DND-41 (cell line): ENCODE results near the gene PDILT.

ENCODE experiments used
- ATAC-seq: fragments of 200-7000 bp; cut with Tn5 transposase; 3 replicates; pipeline ENCODE4 v1.9.1; 2021; ENCODE audit warnings: low read depth; ENCODE audit not compliant: insufficient read depth
- DNase-seq: peaks from one replicate; pipeline ENCODE4 v3.0.0-alpha.2; 2020
- H2AFZ ChIP-seq: 2 replicates; pipeline ENCODE4 v1.6.0; 2012; ENCODE audit warnings: low read depth, low read length
- H3K27ac ChIP-seq: 2 replicates; pipeline ENCODE4 v1.5.1; 2012; ENCODE audit warnings: low read length, inconsistent platforms
- H3K27me3 ChIP-seq: fragments of 200-600 bp; sonication (generic); 2 replicates; pipeline ENCODE4 v1.6.0; 2012; ENCODE audit warnings: low read length, mild to moderate bottlenecking, inconsistent platforms; ENCODE audit not compliant: insufficient read depth, poor library complexity
- H3K36me3 ChIP-seq: 2 replicates; pipeline ENCODE4 v1.5.1; 2012; ENCODE audit warnings: low read length, inconsistent platforms; ENCODE audit not compliant: insufficient read depth
- H3K4me1 ChIP-seq: 2 replicates; pipeline ENCODE4 v1.5.1; 2012; ENCODE audit warnings: mild to moderate bottlenecking, low read length; ENCODE audit not compliant: insufficient read depth
- H3K4me2 ChIP-seq: 2 replicates; pipeline ENCODE4 v1.6.0; 2012; ENCODE audit warnings: mild to moderate bottlenecking, moderate library complexity, low read length, inconsistent platforms; ENCODE audit not compliant: insufficient read depth
- H3K4me3 ChIP-seq, 2 experiments: fragments of 200-600 bp in 1 of 2; shearing (Covaris generic) in 1 of 2; 2 replicates each; pipeline ENCODE4 v1.5.1; 2012 to 2016; ENCODE audit warnings: inconsistent platforms in 2 of 2, low read length in 2 of 2, mild to moderate bottlenecking in 2 of 2, low read depth in 1 of 2, moderate library complexity in 1 of 2
- H3K79me2 ChIP-seq: 2 replicates; pipeline ENCODE4 v1.6.0; 2012; ENCODE audit warnings: low read length, inconsistent platforms; ENCODE audit not compliant: insufficient read depth
- H3K9ac ChIP-seq: 2 replicates; pipeline ENCODE4 v1.6.0; 2012; ENCODE audit warnings: low read depth, mild to moderate bottlenecking, inconsistent platforms, low read length, moderate library complexity
- H3K9me3 ChIP-seq: 2 replicates; pipeline ENCODE4 v1.5.1; 2012; ENCODE audit warnings: low read length, moderate library complexity, mild to moderate bottlenecking, inconsistent platforms; ENCODE audit not compliant: insufficient read depth, severe bottlenecking
- H4K20me1 ChIP-seq: 2 replicates; pipeline ENCODE4 v1.6.0; 2012; ENCODE audit warnings: low read length; ENCODE audit not compliant: insufficient read depth
- CTCF ChIP-seq: IDR thresholded peaks from 2 replicates; pipeline ENCODE4 v1.5.1; 2012; ENCODE audit warnings: borderline replicate concordance, low read length, moderate library complexity, mild to moderate bottlenecking; ENCODE audit not compliant: poor library complexity, severe bottlenecking; ENCODE audit errors: extremely low read depth
- EZH2 ChIP-seq: IDR thresholded peaks from 3 replicates; pipeline ENCODE4 v1.6.1; 2012; ENCODE audit warnings: borderline replicate concordance, low read depth, mild to moderate bottlenecking, moderate library complexity, low read length, inconsistent platforms; ENCODE audit not compliant: severe bottlenecking

Gene PDILT

DNA sequence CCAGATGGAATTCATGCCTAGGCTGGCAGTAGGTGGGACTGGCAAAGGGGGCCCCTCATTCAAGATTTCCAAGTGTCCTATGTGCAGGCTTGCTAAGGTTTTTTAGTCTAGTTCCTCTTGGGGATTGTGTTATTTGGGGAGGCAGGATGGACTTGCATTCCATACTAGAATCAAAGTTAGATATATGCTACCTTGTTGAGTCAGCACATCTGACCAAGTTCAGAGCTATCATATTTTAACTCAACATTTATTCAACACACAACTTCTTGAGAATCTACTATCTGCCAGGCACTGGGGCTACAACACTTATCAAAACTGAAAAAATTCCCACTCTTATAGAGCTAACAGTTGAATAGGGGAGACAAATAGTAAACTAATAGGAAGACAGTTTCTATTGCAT is 83.9 kb downstream of the PDILT start:
- H3K4me1 ChIP-seq: no peaks in the 10 kb centered on the region
- H3K4me2 ChIP-seq: no peak overlapping the region
- no peaks in the 10 kb centered on the region for H3K79me2 ChIP-seq
- no peak overlapping the region for H3K4me3 ChIP-seq
- ATAC-seq: no peak
- TF ChIP-seq CTCF (no peak), EZH2 (no peak)
- no peak for DNase-seq
- no peaks in the 10 kb centered on the region for H3K27me3 ChIP-seq
- H3K36me3 ChIP-seq: no peaks in the 10 kb centered on the region
- H3K9ac ChIP-seq: no peak overlapping the region
- no peaks in the 10 kb centered on the region for H4K20me1 ChIP-seq
- no peak overlapping the region for H3K27ac ChIP-seq
- no peaks in the 10 kb centered on the region for H3K9me3 ChIP-seq
- no peak overlapping the region for H2AFZ ChIP-seq

- no peak overlapping the region for H3K9ac ChIP-seq
- no peak for DNase-seq
- H2AFZ ChIP-seq: no peak overlapping the region
Measured at GRCh38 chr16:20320178-20320577, 84.4 kb downstream of the PDILT start.

DNA sequence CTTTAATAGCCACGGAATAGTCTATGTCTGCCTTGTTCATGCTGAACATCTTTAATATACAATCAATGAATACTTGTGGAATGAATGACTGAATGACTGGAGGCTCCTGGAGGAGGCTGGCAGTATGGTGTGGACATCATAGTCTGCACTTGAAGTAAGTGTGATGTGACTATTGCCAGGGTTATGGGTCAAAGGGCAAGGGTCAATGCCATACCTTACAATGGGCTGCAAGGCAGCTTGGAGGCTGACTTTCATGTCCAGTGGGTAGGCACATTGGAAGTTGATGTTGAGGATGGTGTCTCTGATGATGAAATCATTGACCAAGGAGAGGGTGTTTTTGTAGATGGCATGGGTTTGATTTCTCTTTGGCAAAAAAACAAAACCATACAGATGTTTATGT is 85.1 kb downstream of the PDILT start:
- H3K79me2 ChIP-seq: no peaks in the 10 kb centered on the region
- no peaks in the 10 kb centered on the region for H3K27me3 ChIP-seq
- no peak overlapping the region for H3K4me3 ChIP-seq
- no peak for TF ChIP-seq EZH2
- TF ChIP-seq CTCF: no peak
- no peak overlapping the region for H3K27ac ChIP-seq
- H3K9me3 ChIP-seq: no peaks in the 10 kb centered on the region
- H3K4me2 ChIP-seq: no peak overlapping the region
- H3K4me1 ChIP-seq: no peaks in the 10 kb centered on the region
- DNase-seq: no peak
- ATAC-seq: no peak
- no peaks in the 10 kb centered on the region for H4K20me1 ChIP-seq
- H2AFZ ChIP-seq: no peak overlapping the region
- no peak overlapping the region for H3K9ac ChIP-seq
- no peaks in the 10 kb centered on the region for H3K36me3 ChIP-seq

More at GRCh38 chr16:20320178-20320577, 84.4 kb downstream of the PDILT start:
- Histone ChIP-seq H3K4me1 (no peaks in the 10 kb centered on the region), H3K27ac (no peak overlapping the region), H3K4me3 (no peak overlapping the region), H3K27me3 (no peaks in the 10 kb centered on the region), H3K9me3 (no peaks in the 10 kb centered on the region), H3K4me2 (no peak overlapping the region), H3K79me2 (no peaks in the 10 kb centered on the region), H3K36me3 (no peaks in the 10 kb centered on the region), H4K20me1 (no peaks in the 10 kb centered on the region)
- TF ChIP-seq EZH2: no peak
- no peak for ATAC-seq

- Histone ChIP-seq H3K4me2 (no peak overlapping the region), H3K36me3 (no peaks in the 10 kb centered on the region), H3K27ac (no peak overlapping the region), H3K27me3 (no peaks in the 10 kb centered on the region), H2AFZ (no peak overlapping the region), H3K4me3 (no peak overlapping the region), H3K79me2 (no peaks in the 10 kb centered on the region), H3K9ac (no peak overlapping the region), H3K4me1 (no peaks in the 10 kb centered on the region), H3K9me3 (no peaks in the 10 kb centered on the region), H4K20me1 (no peaks in the 10 kb centered on the region)
- DNase-seq (no peak), ATAC-seq (no peak)
- TF ChIP-seq CTCF (no peak), EZH2 (no peak)
Measured at GRCh38 chr16:20318437-20318836, 86.1 kb downstream of the PDILT start.
